GM12872 (cell line): ENCODE results near the gene FBXL19.

ENCODE experiments used
- TF ChIP-seq, protein P1 (sequence below): IDR thresholded peaks from 3 replicates; pipeline ENCODE4 v1.5.1; 2011; ENCODE audit warnings: low read depth, mild to moderate bottlenecking, low read length, moderate library complexity; ENCODE audit not compliant: insufficient read depth

Gene FBXL19

DNA sequence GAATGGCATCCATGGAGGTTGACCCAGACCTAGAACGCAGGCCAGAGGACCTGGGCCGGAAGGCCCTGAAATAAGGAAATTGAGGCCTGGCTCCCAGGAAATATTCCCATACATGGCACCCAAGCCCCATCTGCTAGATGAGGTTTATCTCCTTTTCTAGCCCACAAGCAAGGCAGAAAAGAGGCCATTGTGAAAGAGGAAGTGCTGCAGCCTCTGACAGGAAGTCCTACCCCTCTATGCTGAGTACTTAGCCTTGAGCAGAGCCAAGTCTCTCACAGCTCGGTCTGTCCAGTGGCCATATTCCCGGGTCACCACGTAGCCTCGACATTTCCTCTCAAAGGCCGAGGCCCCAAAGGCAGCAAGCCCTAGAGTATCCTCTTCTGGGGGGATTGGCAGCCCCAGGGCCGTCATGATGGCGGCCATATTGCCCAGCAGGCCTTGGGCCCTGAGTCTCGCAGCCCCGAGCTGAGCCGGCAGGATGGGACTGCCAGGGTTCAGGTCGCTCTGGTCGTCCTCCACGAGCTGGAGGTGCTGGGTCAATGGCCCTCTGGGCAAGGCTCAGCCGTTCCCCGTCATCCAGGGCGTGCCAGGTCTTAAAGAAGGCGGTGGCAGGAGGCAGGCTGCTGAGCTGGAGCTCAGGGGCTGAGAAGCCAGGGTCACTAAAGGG, 19.1 kb upstream of the FBXL19 start:
- TF ChIP-seq, protein P1, sequence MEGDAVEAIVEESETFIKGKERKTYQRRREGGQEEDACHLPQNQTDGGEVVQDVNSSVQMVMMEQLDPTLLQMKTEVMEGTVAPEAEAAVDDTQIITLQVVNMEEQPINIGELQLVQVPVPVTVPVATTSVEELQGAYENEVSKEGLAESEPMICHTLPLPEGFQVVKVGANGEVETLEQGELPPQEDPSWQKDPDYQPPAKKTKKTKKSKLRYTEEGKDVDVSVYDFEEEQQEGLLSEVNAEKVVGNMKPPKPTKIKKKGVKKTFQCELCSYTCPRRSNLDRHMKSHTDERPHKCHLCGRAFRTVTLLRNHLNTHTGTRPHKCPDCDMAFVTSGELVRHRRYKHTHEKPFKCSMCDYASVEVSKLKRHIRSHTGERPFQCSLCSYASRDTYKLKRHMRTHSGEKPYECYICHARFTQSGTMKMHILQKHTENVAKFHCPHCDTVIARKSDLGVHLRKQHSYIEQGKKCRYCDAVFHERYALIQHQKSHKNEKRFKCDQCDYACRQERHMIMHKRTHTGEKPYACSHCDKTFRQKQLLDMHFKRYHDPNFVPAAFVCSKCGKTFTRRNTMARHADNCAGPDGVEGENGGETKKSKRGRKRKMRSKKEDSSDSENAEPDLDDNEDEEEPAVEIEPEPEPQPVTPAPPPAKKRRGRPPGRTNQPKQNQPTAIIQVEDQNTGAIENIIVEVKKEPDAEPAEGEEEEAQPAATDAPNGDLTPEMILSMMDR: no peak

DNA sequence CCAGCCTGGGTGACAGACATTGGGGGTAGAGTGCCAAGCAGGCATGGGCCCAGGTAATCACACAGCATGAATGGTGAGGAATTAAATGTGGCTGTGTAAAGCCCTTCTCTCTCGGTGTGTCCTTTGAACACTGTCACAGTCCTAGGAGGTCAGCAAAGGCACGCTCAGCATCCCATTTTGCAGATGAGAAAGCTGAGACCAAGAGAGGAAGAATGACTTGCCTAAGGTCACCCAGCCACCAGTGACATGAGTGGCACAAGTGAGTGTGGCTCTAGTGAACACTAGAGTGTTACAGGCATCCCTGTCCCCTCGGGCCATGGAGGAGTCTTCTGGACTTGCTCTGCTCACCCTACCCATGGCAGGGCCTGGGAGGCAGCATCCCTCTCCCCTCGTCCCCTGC, 16.3 kb upstream of the FBXL19 start:
- TF ChIP-seq, protein P1: no peak

DNA sequence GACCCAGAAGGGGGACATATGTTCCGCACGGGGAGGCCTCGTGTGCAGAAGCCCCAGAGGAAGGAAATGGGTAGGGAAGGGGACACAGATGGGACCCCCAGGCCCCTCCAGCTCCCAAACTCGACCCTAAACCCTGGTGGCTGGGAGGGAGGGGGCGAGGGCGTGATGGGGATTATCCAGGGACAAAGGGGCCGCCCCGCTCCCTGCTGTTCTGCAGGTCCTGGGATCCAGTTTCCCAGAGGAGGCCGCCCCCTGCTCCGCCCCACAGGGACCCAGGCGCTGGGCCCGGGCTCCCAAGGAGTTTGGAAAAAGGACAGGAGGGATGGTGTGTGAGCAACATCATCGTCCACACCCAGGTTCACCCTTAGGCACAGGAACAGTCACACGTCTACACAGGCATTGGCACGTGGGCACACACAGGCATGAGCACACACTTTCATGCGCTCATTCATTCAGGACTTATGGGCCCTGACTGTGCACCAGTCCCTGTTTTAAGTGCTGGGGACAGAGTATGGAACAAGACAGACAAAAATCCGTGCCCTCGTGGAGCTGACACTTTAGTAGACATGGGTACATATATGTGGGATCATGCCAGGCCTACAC, 12.8 kb upstream of the FBXL19 start:
- TF ChIP-seq, protein P1: no peak

DNA sequence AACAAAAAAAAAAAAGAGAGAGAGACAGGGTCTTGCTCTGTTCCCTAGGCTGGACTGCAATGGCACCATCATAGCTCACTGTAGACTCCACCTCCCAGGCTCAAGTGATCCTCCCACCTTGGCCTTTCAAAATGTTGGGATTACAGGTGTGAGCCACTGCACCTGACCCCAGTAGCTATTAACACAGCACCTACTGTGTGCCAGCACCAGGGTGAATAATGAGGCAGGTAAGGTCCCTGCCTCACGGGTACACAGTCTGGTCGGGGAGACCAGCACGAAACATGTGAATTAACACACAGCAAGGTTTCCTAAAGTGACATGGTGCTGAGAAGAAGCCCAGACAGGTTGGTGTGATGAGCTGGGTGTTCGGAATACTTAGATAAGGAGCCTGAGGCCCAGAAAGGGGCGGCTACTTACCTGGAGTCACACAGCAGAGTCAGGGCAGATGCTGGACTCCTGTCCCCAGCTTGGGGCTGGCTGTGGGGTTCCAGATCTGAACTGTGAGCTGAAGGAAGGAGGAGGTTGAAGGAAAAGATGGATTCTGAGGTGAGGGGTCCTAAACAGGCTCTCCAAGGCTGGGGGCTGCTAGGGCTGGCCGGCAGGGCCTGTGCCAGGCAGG, 10.5 kb upstream of the FBXL19 start:
- TF ChIP-seq, protein P1: no peak

DNA sequence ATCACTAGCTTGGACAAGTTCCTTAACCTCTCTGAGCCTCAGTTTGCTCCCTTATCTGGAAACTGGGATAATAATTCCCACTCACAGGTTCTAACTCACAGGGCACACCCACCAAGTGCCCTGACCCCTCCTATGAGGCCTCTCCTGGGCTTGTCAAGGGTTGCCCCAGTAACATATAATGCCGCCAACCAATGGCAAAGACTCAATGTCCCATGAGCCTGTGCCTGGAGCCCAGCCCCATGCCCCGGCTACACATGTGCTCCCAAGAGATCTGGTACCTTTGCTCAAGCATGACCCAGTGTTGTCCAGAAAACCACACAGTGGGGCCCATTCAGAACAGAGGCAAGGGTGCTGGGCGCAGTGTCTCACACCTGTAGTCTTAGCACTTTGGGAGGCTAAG, 8.5 kb upstream of the FBXL19 start:
- TF ChIP-seq, protein P1: no peak

DNA sequence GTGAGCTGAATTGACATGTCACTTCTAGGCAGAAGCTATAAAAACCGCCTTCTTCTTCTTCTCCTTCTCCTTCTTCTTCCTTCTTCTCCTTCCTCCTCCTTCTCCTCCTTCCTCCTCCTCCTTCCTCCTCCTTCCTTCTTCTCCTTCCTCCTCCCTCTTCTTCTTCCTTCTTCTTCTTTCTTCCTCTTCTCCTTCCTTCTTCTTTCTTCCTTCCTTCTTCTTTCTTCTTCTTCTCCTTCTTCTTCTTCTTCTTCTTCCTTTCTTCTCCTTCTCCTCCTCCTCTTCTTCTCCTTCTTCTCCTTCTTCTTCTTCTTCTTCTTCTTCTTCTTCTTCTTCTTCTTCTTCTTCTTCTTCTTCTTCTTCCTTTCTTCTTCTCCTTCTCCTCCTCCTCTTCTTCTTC, 4.8 kb upstream of the FBXL19 start:
- TF ChIP-seq, protein P1: no peak

DNA sequence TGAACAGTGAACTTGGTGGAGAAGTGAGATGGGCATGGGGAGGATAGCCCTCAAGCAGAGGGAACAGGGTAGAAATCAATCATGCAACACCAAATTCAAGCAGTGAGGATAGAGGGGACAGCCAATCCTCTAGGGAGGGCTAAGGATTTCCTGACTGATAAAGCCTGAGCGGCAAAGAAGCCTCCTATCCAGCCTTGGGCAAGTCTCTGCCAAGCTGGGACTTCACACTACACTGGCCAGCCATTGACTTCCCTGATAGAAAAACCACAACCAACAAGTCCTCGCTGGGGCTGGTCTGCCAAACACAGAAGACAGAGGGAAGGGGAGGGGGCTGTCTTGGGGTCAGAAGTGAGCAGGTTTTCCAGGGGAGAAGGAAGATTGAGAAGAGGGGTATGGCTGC, 2.5 kb upstream of the FBXL19 start:
- TF ChIP-seq, protein P1: no peak
